GM19328 (cell line): ENCODE data around the gene MUS81.
"Not testable (repeated sequence)": the region's sequence is repeated elsewhere in the genome, so short reads cannot be mapped to it uniquely, and the experiment has no call there.

Experiments
- ATAC-seq: cut with Tn5 transposase; IDR thresholded peaks from one replicate; pipeline ENCODE4 v1.9.1; 2021; ENCODE audit warnings: mild to moderate bottlenecking, moderate library complexity; ENCODE audit not compliant: unreplicated experiment

MUS81 gene

DNA sequence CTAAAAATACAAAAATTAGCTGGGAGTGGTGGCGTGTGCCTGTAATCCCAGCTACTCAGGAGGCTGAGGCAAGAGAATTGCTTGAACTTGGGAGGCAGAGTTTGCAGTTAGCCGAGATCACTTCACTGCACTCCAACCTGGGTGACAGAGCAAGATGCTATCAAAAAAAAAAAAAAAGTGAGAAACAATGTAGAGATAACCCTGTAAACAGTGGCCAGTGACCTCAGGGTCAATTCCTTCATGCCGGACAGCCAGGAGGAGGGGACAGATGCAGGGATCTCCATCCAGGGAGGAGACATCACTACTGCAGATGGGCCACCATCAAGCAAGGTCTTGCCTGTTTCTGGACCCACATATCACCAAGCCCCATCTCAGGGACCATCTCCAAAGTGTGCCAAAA lies 12.5 kb upstream of the MUS81 start:
- no peak for ATAC-seq

DNA sequence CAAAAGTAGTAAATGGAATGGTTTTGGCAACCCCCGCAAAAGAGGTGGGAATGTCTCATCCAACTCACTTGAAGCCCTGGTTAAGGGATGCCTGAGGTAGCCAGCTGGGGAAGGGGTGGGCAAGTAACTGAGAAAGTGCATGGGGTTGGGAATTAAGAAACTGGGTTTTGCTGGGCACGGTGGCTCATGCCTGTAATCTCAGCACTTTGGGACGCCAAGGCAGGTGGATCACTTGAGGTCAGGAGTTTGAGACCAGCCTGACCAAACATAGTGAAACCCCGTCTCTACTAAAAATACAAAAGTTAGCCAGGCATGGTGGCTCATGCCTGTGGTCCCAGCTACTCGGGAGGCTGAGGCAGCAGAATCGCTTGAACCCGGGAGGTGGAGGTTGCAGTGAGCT lies 11.5 kb upstream of the MUS81 start:
- not testable (repeated sequence) for ATAC-seq

DNA sequence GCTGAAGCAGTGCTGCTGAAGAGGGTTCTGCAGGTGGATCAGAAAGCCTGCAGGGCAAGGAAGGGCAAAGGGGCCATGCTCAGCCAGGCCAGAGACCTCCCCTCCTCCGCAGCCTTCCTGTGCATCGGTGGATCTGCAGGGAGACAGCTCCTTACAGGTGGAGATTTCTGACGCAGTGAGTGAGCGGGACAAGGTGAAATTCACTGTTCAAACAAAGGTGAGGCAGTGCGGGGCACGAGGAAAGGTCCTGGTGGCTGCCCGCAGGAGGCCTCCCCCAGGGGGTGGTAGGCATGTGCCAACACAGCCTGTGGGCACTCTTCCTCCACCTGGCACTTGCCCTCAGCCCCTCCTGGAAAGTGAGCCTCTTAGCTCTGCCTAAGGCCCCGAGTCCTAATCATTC lies 10.9 kb upstream of the MUS81 start:
- no peak for ATAC-seq

DNA sequence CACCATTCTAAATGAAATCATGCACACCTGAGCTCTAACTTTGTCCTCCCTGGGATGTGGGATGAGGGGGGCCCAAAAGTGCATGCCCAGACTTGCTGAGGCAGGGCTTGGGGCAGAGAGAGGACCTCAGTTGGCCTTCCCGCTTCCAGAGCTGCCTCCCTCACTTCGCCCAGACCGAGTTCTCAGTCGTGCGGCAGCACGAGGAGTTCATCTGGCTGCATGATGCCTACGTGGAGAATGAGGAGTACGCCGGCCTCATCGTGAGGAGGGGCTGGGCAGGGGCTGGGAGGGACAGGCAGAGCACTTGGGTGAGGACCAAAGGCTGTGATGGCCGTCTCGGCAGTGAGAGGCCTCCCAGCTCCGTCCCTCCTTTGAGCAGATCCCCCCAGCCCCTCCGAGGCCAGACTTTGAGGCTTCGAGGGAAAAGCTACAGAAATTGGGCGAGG lies 10.4 kb upstream of the MUS81 start:
- no peak for ATAC-seq

DNA sequence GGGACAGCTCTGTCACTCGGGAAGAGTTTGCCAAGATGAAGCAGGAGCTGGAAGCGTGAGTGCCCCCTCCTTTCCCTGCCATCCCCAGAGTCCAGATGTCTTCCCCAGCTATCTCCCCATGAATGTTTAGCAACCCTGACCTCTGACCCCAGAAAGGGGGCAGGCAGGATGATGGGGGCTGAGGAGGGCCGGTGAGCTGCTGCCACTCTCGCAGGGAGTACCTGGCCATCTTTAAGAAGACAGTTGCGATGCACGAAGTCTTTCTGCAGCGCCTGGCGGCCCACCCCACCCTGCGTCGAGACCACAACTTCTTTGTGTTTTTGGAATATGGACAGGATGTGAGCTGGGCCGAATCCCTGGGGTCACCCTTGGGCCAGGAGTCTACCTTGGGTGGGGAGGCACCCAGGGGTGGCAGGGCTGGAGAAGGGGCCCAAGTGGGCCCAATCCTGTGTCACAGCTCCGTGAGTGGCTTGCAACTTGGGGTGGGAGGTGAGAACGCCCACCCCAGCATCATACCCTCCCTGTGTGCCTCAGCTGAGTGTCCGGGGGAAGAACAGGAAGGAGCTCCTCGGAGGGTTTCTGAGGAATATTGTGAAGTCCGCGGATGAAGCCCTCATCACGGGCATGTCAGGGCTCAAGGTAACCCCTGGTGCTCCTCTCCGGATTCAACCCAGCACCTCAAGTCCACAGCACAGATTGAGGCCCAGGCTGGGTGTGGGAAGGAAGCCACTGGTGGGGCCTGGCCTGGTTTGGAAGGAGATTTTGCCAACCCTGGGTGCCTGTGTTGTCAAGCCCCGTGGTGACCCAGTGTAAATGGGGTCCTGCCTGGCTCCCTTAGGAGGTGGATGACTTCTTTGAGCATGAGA lies 9.8 kb upstream of the MUS81 start:
- ATAC-seq: no peak

DNA sequence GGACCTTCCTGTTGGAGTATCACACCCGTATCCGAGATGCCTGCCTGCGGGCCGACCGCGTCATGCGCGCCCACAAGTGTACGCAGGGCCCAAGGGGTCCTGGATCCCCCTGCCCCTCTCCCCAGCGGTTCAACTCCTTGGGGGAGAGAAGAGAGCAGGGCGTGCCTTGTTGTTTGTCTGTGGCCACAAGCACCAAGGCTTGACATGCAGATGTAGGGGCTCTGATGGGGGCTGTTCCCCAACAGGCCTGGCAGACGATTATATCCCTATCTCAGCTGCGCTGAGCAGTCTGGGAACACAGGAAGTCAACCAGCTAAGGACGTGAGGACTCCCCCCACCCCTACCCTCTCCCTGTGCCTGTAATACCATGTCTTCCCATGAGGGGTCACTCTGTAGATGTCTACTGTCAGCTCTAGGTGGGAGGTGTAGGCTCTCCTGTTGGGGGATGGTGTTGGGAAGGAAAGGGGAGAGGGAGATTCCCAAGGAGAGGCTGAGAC lies 9.1 kb upstream of the MUS81 start:
- ATAC-seq: no peak

DNA sequence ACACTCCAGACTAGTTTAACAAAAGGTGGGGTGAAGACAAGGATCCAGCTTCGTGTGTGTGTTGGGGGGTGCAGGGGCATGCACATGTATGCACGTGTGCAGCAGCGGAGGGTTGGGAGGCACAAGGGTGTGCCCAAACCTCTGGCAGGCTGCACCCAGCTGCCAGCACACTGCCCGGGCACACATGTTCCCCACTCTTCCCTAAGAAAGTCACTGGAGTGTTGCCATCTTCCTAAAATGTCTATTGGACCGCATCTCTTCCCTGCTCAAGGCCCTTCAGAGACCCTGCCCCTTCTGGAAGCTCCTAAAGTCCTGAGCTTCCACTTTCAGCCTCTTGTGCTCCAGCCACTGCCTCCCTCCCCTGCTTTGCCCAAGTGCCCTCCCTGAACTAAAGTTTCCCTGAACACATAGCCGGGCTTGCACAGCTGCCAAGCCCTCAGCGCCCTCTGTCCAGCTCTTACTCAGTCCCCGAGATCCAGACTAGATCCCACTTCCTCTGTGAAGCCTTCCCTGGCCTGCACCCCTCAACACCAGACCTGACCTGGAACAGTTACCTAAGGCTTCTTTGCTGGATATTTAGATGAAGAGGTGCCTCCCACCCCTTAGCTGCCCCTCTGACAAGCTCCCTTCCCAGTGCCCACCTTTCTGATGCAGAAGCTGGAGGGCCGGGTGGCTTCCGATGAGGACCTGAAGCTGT lies 8.3 kb upstream of the MUS81 start:
- ATAC-seq: no peak

DNA sequence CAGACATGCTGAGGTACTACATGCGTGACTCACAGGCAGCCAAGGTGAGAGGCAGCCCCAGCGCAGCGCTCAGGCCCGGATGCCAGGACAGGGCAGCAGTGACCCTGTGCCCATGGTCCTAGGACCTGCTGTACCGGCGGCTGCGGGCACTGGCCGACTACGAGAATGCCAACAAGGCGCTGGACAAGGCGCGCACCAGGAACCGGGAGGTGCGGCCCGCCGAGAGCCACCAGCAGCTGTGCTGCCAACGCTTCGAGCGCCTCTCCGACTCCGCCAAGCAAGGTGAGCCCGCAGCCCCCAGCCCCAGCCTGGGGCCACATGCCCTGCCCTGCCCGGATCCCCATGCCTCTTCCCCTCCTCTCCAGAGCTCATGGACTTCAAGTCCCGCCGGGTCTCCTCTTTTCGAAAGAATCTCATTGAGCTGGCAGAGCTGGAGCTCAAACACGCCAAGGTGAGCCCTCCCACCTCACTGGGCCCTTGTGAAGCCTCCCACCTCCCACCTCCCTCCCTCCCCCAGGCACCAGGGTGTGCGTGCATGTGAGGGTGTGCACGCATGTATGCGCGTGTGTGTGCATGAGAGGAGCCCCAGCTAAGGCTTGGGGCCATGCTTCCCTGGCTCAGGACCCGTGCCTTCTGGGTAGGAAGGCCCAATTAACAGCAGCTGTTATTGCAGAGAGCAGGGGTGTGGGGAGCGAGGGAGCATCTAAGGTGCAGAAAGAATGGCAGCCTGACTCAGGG lies 7.6 kb upstream of the MUS81 start:
- ATAC-seq: no peak

DNA sequence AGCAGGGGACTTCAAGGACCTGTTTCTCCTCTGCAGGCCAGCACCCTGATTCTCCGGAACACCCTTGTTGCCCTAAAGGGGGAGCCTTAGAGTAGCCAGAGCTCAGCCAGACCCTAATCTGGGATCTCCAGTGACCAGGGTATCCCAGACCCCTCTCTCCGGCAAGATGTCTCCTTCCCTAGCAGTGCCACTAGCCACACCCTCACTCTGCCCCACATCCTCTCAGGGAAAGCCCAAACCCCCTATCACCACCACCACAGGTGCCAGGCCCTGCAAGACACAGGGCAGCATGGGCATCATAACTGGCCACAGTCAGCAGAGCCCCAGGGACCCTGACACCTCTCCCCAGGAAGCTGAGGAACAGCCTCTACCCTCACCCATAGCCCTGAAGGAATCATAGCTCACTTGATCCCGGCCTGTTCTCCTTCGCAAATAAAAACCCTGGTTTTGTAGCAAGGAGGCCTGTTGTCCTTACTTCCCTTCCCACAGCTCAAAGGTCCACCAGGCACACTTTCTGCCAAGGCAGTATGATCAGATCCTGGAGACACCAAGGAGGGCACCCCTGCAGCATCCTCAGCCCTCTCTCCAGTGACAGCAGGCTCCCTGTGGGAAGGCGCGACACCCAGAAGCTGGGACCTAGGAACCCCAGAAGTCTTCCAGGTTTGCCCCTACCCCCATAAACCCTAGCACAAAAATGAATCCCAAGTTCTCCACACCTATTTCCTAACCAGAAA lies 6.8 kb upstream of the MUS81 start:
- ATAC-seq: no peak

DNA sequence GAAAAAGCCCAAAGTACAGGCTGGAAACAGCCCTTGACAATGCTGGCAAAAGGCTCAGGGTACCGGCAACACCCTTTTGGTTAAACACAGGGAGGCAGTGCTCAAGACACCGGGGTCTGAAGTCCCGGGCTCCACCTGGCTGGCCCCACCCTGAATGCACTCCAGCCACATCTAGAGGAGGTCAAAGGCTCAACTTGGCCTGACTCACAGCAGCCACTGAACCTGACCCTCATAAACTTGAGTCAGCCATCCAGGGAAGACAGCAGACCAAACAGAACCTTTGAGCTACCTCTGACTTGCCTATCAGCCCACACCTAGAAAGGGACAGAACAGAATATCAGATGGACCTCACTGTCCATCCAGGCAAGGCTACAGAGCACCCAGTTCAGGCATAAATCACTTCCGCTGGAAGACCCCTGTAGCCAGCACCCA lies 6.1 kb upstream of the MUS81 start:
- no peak for ATAC-seq

DNA sequence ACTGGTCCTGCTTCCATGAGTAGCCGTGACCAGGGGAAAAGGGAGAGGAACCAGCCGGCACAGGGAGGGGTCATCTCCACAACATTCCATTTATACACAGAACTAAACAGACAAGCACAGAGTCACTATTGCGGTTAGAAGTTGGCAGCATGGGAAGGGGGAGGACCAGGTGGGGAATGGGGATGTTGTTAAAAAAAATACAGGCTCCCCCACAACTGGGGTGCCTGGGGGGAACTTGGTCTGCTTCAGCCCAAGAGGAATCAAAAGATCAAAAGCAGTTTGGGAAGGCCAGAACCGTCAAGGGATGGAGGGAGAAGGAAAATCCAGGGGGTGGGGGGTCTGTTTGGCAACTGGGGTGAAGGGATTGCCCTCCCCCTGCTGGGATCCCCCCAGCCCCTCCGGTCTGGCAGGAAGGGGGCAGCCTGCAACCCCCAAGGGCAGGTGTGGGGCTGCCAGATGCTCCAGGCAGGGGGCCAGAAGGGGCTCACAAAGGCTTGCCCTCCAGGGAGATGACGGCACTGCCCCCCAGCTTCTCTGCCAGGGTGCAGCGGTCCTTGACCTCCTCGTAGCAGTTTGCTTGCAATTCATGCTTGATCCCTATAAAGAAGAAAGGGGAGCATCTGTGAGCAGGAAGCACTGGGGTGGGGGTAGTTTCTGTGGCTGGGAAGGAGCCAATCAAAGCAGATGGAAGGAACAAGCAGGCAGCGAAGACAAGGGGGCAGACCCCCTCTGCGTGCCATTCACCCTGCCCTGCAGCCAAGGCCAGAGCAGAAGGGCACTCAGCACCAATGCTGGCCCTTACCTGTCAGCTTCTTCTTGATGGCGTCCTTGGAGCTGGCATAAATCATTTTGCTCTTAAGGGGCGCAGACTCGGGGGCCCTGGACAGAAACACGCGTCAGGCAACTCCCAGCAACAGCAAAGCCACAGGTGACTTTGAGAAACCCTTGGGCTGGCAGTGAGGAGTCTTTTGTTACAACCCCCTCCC lies 5.1 kb upstream of the MUS81 start:
- no peak for ATAC-seq

DNA sequence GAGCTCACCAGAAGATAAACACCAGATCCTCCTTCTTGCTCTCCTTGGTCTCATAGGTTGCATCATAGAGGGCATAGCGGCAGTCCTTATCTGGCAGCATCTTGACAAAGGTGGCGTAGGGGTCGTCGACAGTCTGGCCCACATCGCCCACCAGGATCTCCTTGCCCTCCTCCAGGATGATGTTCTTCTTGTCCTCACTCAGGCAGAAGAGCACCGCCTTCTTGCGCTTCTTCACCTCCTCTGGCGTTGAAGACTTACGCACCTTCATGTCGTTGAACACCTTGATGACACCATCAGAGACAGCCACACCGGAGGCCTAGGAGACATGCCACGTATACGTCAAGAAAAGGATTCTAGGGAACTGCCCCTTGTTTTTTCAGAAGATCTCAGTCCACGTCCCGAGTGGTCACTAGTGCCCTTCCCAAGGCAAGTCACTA lies 4.3 kb upstream of the MUS81 start:
- no peak for ATAC-seq

DNA sequence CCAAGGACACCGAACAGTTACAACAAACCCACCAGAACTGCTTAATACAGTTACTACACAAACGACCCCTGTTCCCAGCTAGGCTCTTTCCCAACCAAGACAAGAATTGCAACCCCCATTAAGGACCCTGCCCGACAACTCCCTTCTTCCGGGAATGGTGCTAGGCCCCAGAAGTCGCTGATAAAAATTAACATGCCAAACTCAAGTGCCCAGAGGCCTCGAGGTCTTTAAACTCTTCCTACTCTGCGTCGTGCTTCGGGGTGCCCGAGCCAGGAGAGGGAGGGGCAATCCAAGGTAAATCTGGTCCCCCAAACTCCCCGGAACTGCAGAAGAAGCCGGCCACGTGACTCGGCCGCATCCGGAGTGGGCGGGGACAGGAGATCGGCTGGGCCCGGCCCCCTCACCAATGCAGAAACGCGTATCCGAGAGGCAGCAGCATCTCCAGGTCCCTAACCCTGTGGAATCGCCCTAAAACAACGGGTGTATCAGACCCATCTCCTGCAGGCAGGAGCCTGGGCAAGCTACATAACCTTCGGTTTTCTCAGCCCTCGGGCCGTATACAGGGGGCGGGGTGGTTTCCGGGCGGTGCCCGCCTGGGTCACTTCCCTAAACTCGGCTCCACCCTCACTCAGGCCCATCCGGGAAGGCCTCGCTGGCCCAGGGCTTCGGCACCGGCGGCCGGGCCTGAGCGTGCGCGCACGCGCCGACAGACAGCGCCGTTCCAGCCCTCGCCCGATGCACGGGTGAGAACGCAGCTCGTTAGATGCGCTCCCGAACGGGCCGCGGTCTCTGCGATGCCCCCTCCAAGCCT lies 3.3 kb upstream of the MUS81 start:
- ATAC-seq: no peak

DNA sequence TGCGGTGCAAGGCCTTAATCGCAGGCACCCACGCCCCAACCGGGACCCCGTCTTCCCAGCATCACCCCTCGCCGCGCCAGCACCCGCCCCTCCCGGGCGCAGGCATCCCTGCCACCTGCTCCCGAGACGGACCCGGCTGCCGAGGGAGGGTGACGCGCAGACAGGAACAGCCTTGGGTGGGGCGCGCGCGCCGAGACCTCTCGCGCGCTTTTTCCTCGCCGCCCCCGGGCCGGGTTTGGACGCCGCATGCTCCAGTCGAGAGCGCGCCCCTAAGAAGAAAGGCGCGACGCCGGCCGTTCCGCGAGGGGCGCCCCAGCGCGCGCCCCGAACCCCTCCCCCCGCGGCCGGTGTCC lies 2.8 kb upstream of the MUS81 start:
- ATAC-seq: no peak

DNA sequence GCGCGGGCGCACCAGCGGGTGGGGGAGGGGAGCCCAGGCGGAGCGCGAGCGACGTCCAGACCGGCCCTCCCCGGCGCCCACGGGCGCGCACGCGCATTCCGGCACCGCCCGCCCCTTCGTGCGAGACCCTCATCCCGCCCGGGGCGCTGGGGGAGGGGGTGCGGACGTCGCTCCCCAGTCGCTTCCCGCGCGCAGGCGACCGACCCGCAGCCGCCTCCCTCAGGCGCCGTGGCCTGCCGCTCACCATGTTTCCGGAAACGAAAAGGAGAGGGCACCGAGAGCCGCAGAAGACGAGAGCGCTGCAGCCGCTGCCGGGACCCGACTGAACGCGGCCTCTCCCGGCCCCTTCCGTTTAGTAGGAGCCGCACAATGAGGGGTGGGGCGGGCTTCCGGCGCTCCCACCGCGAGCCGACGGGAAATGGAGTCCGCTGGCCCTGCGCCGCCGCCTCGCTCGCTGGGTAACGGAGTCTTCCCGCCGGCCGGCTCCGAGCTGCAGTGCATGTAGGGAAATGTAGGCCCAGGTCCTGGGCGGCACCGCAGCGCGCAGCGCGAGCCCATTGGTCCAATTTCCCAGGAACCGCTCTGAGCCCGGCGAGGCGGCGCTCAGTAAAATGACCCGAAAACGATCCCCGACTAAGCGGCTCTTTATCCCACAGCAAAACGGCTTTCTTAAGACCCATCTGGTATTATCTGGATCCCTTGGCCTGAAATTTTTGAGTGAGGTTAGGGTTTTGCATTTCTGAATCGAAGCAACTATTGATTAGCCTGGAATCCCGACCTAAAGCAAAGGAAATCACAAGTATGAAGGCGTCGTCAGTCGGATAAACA lies 2.2 kb upstream of the MUS81 start, which contains the start of gene CFL1:
CFL1 (minus strand) TSS at position 328 of the 828 bp plus-strand sequence; CDS start at position 247, 81 bp downstream.
- ATAC-seq: peak; percentile 37

DNA sequence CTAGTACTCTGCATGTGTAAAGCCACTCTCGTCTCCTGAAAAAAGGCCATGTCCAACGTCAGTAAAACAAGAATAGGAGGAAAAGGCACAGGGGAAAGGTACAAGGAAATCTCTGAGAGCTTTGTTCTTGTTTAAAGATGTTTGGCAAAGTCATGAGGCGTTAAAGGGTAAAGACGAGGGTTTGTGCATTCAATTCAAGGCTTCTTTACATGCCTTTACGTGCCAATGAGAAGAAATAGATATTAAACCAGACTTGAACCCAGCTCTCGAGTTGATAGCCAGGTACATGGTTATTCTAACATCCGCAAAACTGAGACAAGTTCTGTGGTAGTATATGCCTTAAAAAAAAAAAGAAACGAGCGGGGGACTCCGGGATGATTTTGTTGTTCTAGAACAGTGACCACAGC lies 1.5 kb upstream of the MUS81 start:
- no peak for ATAC-seq

DNA sequence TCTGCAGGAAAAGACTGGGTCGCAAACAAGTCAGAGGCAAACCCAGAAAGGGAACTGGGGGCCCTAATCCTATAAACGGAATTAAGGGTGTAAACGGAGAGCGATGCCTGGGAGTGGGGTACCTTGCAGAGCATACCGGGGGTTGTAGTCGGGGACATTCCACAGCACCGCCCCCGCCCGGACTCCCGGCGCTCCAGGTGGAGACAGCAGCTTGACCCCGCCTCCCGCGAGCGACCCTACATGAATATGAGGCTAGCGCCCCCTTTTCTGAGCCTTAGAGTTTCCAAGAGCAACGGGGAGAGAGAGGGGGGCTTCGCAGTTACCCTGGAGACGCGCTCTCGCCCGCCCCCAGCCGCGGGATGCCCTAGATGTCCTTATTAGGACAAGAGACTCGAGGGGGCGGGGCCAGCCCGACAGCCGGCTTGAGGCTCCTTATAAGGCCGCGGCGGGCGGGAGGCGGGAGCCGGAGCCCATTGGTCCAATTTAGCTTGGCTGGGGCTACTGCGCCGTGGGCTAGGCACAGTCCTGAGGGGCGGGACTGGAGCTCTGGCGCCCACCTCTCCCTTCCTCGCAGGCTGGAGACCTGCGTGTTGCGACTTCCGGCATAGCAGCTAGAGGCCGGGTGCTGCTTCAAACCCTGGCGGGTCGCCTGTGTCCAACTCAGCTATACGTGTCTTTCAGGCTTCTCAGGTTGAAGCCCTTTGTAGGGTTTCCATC lies 980 bp upstream of the MUS81 start:
- ATAC-seq: peak; percentile 54
